Measurements from ENCODE around the gene KLF17. TPM values are rescaled to one million over a fixed set of nuclear protein-coding genes. Genes with fewer than 3 reads are reported as not detected.

Gene KLF17
- total RNA-seq, 2 donors from 2014 or later = not detected

- Mint-ChIP-seq H3K27me3 (ENCODE audit: insufficient read depth) (no peaks in the 10 kb centered on the region), H3K4me3 (no peak overlapping the region), H3K9me3 (peaks cover 23% of the 10 kb centered on the region), H3K27ac (no peak overlapping the region), H3K36me3 (ENCODE audit: low read depth) (peaks cover 2% of the 10 kb centered on the region), H3K4me1 (peaks cover 6% of the 10 kb centered on the region)
- H3K4me3 ChIP-seq (ENCODE audit: low read length) = no peak overlapping the region
- no peaks in the 10 kb centered on the region for H3K36me3 ChIP-seq (ENCODE audit: control insufficient read depth, insufficient read depth, low read length)
- no peaks in the 10 kb centered on the region for H3K4me1 ChIP-seq (ENCODE audit: control insufficient read depth, insufficient read depth, low read length)
- H3K27ac ChIP-seq (ENCODE audit: low read depth, low read length) = no peak overlapping the region
- H3K27me3 ChIP-seq (ENCODE audit: control insufficient read depth, insufficient read depth, low read length, poor library complexity, severe bottlenecking) = no peaks in the 10 kb centered on the region
- WGBS, 2 experiments (ENCODE audit: insufficient coverage in 1 of 2, insufficient read length in 1 of 2) = 93 to 94% methylated on average over 2 to 3 of the region's 3 CpGs
- H3K9me3 ChIP-seq (ENCODE audit: control insufficient read depth, low read length) = peaks cover 21% of the 10 kb centered on the region
- TF ChIP-seq CTCF (conservative IDR thresholded peaks at IDR 0.05) = peak; percentile 33
- H3K9ac ChIP-seq (ENCODE audit: extremely low read depth, low read length, poor library complexity, severe bottlenecking) = no peak overlapping the region
- DNase-seq = no peak
Observed at GRCh38 chr1:44170281-44170823, 51.7 kb downstream of the KLF17 start.

DNA sequence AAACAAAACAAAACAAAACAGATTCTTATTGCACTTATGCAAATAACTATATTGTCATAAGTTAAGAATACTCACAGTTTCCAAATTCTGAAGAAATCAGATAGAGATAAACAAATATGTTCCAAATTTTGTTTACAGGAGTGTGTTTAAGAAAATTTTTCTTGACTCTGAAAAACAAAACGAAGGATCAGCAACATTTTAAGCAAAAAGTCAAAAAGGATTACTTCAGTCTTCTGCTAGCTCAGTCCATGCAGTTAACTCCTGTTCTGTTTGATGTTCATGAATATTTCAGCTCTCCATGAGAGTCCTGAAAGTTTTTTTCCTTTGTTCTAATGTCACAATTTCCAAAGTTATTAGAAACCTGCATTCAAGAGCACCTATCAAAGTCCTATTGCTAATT, 56.0 kb downstream of the KLF17 start:
- 75 to 88% methylated on average over 1 of the region's 1 CpG for WGBS, 2 experiments (ENCODE audit: insufficient coverage in 1 of 2, insufficient read length in 1 of 2)
- H3K27me3 Mint-ChIP-seq (ENCODE audit: insufficient read depth) = no peaks in the 10 kb centered on the region
- H3K27me3 ChIP-seq (ENCODE audit: control insufficient read depth, insufficient read depth, low read length, poor library complexity, severe bottlenecking) = no peaks in the 10 kb centered on the region
- TF ChIP-seq CTCF (conservative IDR thresholded peaks at IDR 0.05) = no peak
- peaks cover 43% of the 10 kb centered on the region for H3K9me3 ChIP-seq (ENCODE audit: control insufficient read depth, low read length)
- H3K9me3 Mint-ChIP-seq = peaks cover 46% of the 10 kb centered on the region
- H3K36me3 Mint-ChIP-seq (ENCODE audit: low read depth) = peaks cover 2% of the 10 kb centered on the region
- DNase-seq = no peak
- no peak overlapping the region for H3K27ac ChIP-seq (ENCODE audit: low read depth, low read length)
- H3K27ac Mint-ChIP-seq = no peak overlapping the region
- no peaks in the 10 kb centered on the region for H3K36me3 ChIP-seq (ENCODE audit: control insufficient read depth, insufficient read depth, low read length)
- no peaks in the 10 kb centered on the region for H3K4me1 ChIP-seq (ENCODE audit: control insufficient read depth, insufficient read depth, low read length)
- no peak overlapping the region for H3K9ac ChIP-seq (ENCODE audit: extremely low read depth, low read length, poor library complexity, severe bottlenecking)
- peaks cover 6% of the 10 kb centered on the region for H3K4me1 Mint-ChIP-seq
- no peak overlapping the region for H3K4me3 Mint-ChIP-seq
- H3K4me3 ChIP-seq (ENCODE audit: low read length) = no peak overlapping the region

Other genes starting within 250 kb of the KLF17 start
- 1 to 10 TPM; 3.3 to 4.4 TPM for gene ARTN, start 185.0 kb upstream of the KLF17 start, total RNA-seq
- 10 to 100 TPM; 18.6 to 21.5 TPM for gene IPO13, start 171.9 kb upstream of the KLF17 start, total RNA-seq
- gene DPH2, start 148.8 kb upstream of the KLF17 start, total RNA-seq = 10 to 100 TPM; 28.5 to 31.3 TPM
- gene ATP6V0B, start 143.9 kb upstream of the KLF17 start, total RNA-seq = 100 to 1,000 TPM; 108 to 116 TPM
- gene B4GALT2, start 139.6 kb upstream of the KLF17 start, total RNA-seq = 10 to 100 TPM; 62.7 to 72.7 TPM
- 10 to 100 TPM; 26.6 to 31.1 TPM for gene CCDC24, start 127.2 kb upstream of the KLF17 start, total RNA-seq
- gene SLC6A9, start 87.4 kb upstream of the KLF17 start, total RNA-seq = 10 to 100 TPM in 1 of 2 donors, 1 to 10 TPM in 1; 5.7 to 11.4 TPM
- not detected for gene KLF18, start 22.8 kb downstream of the KLF17 start, total RNA-seq
- 10 to 100 TPM; 49.1 to 53.8 TPM for gene DMAP1, start 94.7 kb downstream of the KLF17 start, total RNA-seq
- 10 to 100 TPM; 71.9 to 92.1 TPM for gene ERI3, start 236.4 kb downstream of the KLF17 start, total RNA-seq